Peyer's patch (tissue), 4 donors: ENCODE data around the gene ID1.
A peak's percentile ranks its signal among the peaks of the same experiment; 100 is the strongest.

Source experiments
- POLR2A ChIP-seq, 2 donors: fragments of 450-650 bp; IDR thresholded peaks; one replicate each; pipeline ENCODE4 v1.5.1; 2017; ENCODE audit warnings: antibody characterized with exemption in 2 of 2, mild to moderate bottlenecking in 2 of 2, moderate library complexity in 2 of 2
- TF ChIP-seq, protein P1 (sequence below), 6 experiments: fragments of 450-650 bp in 4 of 6; fragments of 200-600 bp in 2 of 6; sonication (generic) in 1 of 6; IDR thresholded peaks; one replicate each; pipeline ENCODE4 v1.5.1; 2017 to 2019; ENCODE audit warnings: antibody characterized with exemption in 6 of 6, mild to moderate bottlenecking in 3 of 6, moderate library complexity in 1 of 6

DNA sequence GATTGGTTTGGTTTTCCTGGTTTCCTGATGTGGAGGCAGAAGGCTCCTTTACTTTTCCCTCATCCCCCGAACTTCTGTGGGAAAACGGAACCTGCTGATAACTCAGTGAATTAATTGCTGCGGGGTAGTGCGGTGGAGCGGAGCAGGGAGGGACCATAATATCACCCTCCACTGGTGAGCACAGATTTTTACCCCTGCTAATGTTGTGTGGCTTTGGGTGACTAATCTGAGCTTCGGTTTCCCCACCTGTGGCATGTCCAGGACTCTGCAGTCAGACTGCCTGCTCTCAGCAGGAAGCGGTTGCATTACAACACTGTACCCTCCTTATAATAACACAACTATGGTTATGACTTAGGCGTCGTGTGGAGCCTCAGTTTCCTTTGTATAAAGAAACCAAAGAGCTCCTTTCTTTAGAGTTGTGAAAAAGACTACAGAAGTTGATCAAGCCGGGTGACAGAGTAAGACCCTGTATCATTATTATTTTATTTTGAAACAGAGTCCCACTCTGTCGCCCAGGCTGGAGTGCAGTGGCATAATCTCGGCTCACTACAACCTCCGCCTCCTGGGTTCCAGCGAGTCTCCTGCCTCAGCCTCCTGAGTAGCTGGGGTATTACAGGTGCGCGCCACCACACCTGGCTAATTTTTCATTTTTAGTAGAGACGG, 2.2 kb upstream of the ID1 start:
- peak in 1 of 2 donors; percentile 24 for TF ChIP-seq POLR2A (IDR thresholded peaks at IDR 0.05)
- TF ChIP-seq, protein P1, sequence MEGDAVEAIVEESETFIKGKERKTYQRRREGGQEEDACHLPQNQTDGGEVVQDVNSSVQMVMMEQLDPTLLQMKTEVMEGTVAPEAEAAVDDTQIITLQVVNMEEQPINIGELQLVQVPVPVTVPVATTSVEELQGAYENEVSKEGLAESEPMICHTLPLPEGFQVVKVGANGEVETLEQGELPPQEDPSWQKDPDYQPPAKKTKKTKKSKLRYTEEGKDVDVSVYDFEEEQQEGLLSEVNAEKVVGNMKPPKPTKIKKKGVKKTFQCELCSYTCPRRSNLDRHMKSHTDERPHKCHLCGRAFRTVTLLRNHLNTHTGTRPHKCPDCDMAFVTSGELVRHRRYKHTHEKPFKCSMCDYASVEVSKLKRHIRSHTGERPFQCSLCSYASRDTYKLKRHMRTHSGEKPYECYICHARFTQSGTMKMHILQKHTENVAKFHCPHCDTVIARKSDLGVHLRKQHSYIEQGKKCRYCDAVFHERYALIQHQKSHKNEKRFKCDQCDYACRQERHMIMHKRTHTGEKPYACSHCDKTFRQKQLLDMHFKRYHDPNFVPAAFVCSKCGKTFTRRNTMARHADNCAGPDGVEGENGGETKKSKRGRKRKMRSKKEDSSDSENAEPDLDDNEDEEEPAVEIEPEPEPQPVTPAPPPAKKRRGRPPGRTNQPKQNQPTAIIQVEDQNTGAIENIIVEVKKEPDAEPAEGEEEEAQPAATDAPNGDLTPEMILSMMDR (IDR thresholded peaks at IDR 0.05), result no peak
